HEK293T (cell line): ENCODE measurements around the gene CFAP299.

Source experiments
- FOXK2 ChIP-seq: fragments of 450-650 bp; IDR thresholded peaks from 2 replicates; pipeline ENCODE4 v1.6.1; 2016; ENCODE audit warnings: mild to moderate bottlenecking
- FOXM1 ChIP-seq: fragments of 450-650 bp; IDR thresholded peaks from 2 replicates; pipeline ENCODE4 v1.6.1; 2017; ENCODE audit warnings: mild to moderate bottlenecking, borderline replicate concordance
- HDGF ChIP-seq: fragments of 450-650 bp; IDR thresholded peaks from 2 replicates; pipeline ENCODE4 v1.6.1; 2017; ENCODE audit warnings: antibody characterized with exemption, borderline replicate concordance
- L3MBTL2 ChIP-seq: fragments of 450-650 bp; conservative IDR thresholded peaks from 2 replicates; pipeline ENCODE4 v1.6.1; 2016; ENCODE audit warnings: mild to moderate bottlenecking
- NFRKB ChIP-seq: fragments of 450-650 bp; IDR thresholded peaks from 2 replicates; pipeline ENCODE4 v1.6.1; 2016; ENCODE audit warnings: mild to moderate bottlenecking, moderate library complexity
- SUZ12 ChIP-seq: fragments of 450-650 bp; IDR thresholded peaks from 2 replicates; pipeline ENCODE4 v1.6.1; 2016; ENCODE audit warnings: mild to moderate bottlenecking

GRCh38 chr4:80989921-80990544 is 654.5 kb downstream of the CFAP299 start:
- no peak for TF ChIP-seq FOXM1
- no peak for TF ChIP-seq NFRKB
- no peak for TF ChIP-seq L3MBTL2
- no peak for TF ChIP-seq SUZ12
- TF ChIP-seq HDGF = no peak
- TF ChIP-seq FOXK2 = no peak
